Activated effector memory CD4-positive, alpha-beta T cell treated with Interleukin-2 at 50 U/mL for 16 hours (primary cell): ENCODE measurements around the gene NAA35.
"Not testable (repeated sequence)": the region's sequence is repeated elsewhere in the genome, so short reads cannot be mapped to it uniquely, and the experiment has no call there.

ENCODE experiments used
- DNase-seq: peaks from one replicate; pipeline ENCODE4 v3.0.0-alpha.2; 2020

The NAA35 gene

DNA sequence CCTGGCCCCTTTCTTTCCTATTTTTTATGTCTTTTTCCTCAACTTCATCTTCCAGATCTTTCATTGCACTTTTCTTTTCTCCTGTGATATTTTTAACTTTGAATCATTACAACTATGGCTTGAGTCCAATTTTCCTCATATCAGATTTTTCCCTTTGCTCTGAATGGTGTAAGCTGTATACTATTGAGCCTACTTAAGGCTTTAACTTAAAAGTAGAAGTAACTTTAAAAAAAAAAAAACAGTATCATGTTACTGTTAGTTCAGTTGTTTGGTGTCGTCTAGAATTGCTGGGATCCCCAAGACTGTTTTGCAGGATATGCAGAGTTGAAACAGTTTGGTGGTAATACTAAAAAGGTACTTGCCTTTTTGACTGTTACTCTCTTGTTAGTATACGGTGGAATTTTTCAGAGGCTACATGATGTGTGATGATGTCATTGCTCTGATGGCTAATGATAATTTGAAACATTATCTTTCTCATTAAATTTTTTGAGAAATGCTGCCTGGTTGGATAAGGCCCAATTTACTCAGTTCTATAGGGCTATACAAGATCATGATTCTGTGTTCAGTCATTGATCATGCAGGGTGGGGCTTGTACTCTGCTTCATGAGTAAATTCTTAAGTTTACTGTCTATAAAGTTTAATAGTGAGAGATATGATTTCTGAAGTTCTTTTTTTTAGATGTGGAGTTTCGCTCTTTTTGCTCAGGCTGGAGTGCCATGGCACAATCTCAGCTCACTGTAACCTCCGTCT is 8.8 kb downstream of the NAA35 start:
- DNase-seq = no peak

DNA sequence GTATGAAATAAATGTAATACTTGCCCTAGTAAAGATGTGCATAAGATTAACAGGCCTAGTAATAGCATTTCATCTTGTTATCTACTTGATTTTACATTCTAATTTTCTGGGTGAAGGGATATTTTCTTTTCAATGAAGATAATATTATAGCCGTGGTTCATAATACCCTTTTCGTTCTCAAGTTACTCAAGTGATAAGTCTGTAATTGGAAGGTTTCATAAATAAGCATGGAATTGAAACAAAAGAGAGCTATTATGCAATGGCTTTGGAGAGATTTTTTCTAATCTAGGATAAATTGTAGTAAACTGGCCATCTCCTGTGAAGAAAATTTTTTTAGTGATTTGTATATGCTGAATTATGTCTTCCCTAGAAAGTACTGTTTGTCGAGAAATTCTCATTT is 19.0 kb downstream of the NAA35 start:
- DNase-seq = no peak

DNA sequence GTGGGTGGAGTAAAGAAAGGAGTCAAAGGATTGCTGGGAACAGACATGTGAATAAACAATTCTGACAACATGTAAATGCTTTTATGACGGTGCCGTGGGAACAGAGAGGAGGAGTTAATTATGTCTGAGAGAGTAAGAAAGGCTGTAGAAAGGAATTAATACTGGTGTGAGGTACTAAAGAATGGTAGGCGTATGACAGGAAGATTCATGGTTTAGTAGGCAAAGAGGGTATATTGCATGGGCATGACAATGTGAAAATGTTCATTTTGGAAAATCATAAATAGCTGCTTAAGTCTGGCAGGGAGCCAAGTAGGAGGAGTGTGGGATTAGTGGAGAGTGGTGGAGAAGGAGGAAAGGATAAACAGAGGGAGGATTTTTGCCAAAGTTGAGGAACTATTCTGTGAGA is 19.7 kb downstream of the NAA35 start:
- DNase-seq = no peak

DNA sequence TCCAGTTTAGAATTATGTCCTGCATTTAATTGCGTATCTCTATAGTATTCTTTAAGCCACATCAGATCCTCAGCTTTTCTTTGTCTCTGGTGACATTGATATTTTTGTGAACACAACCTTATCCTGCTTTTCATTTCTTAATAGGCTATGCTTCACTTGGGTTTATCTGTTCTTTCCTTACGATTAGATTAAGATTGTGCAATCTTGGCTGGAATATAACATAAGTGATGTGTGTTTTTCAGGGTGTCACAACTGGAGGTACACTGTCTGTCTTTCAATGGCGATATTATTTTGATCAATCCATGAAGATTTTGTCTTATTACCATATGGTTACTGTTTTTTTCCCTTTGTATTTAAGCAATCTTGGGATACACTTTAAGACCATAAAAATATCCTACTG is 23.6 kb downstream of the NAA35 start:
- DNase-seq = no peak

DNA sequence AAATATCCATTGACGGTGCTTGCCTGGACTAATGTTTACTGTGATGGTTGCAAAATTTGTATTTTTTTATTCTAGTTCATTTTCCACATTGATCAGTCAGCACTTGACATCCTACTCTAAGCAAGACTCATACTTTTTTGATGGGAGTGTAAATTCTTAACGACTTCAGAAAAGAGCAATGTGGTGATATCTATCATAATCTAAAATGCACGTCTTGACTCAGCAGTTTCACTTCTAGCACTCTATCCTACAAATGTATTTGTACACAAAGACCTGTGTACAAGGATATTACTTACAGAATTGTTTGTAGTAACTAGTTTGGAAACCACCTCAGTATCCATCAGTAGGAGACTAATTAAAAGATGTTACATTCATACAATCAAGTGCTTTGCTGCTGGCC is 24.0 kb downstream of the NAA35 start:
- DNase-seq = no peak

DNA sequence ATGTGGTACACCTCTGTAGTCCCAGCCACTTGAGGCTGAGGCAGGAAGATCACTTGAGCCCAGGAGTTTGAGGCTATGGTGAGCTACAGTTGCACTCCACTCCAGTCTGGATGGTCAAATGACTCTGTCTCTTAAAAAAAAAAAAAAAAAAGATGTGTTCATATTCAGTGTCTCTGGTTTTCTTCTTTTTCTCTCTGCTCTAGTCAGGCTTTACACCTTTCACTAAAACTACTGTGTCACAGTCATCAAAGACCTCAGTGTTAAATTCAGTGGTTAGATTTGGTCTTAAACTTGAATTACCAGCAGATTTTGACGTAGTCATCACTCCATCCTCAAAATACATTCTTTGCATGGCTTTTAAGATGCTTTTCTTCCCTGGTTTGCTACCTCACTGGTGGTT is 28.8 kb downstream of the NAA35 start:
- no peak for DNase-seq

DNA sequence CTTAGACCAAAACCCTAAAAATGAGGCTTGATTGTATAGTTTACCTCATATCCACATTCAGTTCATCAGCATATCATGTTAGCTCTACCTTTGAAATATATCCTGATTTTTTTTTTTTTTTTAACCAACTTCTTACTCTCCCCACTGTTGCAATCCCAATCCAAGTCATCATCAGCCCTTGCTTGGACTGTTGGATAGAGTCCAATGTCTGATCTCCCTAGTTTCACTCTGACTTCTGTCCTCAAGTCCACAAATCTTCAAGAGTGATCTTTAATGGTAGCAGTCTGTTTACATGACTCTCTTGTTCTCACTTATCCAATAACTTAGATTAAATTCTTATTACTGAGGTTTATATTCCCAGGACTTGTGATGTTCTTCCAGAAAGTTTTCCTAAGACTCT is 30.8 kb downstream of the NAA35 start:
- no peak for DNase-seq

DNA sequence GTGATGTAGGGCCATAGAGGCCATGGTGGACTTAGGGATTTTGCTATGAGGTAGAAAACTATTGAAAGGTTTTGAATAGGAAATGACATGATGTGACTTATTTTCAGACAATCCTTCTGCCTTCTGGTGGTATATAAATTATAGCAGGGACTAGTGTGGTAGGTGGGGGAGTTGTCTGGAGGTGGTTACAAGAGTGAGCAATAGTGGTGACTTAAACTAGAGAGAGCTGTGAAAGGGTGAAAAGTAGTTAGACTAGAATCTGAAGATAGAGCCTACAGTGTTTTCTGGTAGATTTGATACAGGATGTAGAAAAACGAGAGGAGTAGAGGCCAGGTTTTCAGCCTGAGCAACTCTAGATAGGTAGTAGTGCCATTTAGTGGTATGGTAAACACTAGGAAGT is 32.3 kb downstream of the NAA35 start:
- no peak for DNase-seq

DNA sequence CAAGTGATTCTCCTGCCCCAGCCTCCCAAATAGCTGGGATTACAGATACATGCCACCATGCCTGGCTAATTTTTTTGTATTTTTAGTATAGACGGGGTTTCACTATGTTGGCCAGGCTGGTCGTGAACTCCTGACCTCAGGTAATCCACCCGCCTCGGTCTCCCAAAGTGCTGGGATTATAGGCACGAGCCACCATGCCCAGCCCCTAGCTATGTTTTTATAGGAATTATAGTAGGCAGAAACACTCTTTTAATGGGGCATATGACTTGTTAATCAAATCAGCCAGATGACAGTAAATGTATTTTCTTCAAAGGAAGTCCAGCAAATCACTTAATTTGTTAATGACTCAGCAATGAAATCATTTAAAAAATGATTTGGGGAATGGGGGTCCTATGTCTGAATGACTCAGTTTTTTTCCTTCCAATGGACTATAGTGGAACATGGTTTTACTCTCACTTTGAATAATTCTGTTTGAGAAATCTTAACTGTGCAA is 33.2 kb downstream of the NAA35 start:
- DNase-seq = not testable (repeated sequence)

DNA sequence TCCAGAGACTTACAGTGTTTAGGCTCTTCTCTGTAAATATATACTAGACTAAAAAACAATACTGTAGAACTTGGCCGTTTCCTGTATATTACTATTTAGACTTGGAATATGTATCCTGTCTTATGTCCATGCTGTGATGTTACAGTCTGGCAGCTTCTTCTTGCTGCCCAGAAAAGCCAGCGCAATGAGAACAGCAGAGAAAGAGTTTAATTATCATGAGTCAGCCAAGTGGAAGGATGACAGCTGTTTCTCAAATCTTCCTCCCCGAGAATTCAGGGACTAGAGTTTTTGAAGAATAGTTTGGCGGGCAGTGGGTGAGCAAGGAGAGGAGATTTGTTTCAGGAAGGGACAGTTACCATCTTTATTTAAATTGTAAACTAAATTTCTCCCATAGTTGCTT is 37.5 kb downstream of the NAA35 start:
- no peak for DNase-seq

DNA sequence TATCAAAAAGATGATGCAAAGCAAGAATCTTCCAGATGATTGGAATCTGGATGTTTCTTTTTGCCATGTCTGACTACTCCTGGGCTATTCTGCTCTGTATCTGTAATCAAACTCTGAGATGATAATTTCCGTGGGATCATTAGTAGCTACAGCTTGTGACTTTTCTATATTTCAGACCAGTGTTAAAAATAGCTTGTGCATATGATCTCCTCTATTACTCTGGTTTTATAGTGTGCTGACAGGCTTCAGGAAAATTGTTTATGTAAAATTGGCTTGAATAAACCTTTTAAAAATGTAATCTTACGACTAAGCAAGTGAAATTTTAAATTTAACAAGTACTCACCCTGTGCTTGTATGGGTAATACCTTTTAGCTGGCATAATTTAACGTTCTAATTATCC is 40.4 kb downstream of the NAA35 start:
- DNase-seq = no peak

DNA sequence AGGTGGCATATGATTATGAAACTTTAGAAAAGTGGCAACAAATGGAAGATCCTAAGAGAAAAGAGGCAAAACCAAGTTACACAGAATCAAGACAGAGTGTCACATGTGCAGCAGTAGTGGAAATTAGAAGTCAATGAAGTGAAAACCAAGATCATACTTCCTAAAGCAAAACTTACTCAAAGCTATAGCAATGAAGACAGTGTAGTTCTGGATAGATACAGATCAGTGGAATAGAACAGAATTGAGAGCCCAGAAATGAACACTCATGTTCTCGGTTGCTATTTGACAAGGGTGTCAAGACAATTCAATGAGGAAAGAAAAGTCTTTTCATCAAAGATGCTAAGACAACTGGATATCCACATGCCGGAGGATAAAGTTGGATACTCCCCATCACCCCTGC is 43.5 kb downstream of the NAA35 start:
- no peak for DNase-seq

DNA sequence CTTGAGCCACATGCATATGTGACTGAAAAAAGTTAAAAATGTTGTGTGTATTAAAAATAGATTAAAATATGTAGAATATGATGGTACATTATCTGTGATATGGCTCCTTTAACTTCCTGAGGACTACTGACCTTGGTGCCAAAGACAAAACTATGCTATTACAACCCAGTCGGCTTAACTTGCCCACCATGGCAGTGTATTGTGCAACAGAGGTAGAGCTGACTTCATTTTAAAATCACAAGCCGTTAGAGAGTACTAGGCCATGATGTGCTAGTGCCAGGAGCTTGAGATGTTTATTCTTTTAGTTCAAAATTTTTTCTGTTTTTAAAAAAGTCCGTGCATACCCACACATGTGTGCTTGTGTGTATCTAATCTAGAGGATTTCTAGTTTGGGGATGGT is 46.3 kb downstream of the NAA35 start:
- DNase-seq = no peak

DNA sequence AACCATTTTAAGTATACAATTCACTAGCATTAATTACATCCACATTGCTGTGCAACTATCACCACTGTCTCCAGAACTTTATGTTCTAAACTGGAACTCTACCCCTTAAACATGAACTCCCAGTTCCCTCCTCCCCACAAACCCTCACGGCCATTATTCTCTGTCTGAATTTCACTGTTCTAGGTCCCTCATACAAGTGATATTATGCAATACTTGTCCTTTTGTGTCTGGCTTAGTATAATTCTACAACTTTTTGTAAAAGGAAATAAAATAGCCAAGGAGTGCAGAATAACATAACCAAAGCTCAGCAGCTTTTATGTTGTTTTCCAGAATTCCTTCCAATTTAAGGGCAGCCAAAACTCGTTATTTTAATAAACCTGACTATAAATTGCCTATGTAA is 53.2 kb downstream of the NAA35 start:
- DNase-seq = no peak

DNA sequence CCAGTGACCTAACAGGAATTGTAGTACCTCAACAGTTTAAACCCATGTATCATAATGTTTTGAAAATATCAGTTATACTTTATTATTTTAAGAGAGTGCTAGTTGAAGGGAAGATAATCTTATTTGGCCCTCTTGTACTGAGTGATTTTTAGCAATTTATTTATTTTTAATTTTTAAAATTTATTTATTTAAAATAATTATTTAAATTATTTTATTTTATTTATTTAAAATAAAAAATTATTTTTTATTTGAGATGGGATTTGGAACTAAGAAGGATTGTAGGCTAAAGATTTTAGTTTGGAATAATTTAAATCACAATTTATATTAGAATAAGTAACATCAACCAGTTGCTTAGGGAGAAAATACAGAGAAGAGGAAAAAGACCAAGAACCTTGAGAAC is 54.2 kb downstream of the NAA35 start:
- no peak for DNase-seq

DNA sequence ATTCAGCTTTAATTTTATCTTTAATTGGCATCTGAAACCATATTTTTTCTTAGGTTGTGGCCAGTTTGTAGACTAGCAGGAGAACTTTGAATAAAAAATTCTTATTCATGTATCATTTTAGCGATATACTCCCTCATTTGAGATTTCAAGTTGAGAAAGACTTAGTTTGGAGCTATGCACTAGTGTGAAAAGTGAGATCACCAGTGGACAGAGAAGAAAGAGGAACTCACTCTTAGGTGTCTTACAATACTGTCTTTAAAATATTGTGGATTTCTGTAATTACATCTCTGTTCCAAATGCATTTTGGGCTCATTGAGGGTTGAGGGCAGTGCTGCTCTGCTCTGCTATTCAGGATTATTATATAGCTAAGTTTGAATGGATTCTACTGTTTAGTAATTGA is 54.7 kb downstream of the NAA35 start:
- DNase-seq = no peak

DNA sequence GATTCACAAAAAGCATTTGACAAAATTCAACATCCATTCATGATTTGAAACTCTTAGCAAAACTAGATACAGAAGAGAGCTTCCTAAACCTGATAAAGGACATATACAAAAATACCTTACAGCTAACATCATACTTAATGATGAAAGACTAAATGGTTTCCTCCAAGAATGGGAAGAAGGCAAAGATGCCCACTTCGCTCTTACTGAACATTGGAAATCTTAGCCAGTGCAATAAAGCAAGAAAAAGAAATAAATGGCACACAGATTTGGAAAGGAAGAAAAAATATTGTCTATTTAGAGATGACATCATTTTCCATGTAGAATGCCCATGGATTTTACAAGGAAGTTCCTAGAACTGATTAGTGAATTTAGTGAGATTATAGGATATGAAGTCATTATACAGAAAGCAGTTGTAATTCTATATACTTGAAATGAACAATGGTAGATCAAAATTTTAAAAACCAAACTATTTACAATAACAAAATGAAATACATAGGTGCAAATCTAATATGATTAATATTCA is 64.4 kb downstream of the NAA35 start:
- no peak for DNase-seq

DNA sequence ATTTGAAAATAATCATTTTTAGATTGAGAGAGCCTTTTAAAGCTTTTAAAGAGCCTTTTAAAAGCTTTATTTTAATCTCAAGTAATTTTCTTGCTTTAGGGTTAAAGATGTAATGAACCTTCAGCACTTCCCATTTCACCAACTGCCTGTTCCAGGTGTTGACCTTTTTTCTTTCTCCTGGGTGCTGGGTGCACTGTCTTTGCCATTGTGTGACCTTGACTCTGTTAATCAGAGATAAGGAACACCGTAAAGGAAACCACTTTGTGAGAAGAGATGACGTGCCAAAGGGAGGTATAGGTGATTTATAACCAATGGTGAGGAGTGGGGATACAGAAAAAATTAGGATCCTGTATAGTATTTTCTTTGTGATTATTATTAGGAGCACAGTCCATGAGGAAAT is 68.2 kb downstream of the NAA35 start:
- DNase-seq = no peak

DNA sequence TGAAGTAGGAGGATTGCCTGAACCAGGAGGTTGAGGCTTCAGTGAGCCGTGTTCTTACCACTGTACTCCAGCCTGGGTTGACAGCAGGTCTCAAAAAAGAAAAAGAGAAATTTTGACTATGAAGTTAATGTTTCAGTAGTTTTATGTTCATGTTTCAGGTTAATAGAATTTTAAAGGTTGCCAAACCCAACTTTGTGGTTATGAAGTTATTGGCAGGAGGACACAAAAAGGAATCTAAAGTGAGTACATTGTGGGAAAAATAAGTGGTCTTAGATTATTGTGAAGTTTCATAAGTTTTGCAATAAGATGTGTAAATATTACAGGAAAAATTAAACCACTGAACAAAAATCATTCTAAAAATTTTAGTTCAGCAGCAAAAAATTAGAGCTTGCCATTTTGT is 79.8 kb downstream of the NAA35 start:
- DNase-seq = no peak

DNA sequence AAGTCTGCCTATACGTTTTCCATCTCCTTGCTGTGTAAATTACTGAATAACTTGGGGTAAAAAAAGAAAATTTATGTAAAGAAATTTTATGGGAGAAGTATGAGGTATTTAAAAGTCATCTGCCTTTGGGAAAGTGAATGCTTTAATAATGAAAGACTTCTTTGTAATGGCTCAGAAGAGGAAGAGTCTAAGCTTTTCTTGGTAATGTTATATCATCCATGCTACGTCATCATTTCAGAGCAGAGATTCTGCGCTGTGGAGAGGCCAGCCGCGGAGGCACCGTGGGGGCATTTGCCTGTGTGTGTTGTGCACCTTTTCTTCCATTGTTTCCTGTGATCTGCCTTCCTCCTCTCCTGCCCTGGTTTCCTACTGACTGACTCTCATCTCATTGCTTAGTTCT is 80.2 kb downstream of the NAA35 start:
- DNase-seq = no peak

DNA sequence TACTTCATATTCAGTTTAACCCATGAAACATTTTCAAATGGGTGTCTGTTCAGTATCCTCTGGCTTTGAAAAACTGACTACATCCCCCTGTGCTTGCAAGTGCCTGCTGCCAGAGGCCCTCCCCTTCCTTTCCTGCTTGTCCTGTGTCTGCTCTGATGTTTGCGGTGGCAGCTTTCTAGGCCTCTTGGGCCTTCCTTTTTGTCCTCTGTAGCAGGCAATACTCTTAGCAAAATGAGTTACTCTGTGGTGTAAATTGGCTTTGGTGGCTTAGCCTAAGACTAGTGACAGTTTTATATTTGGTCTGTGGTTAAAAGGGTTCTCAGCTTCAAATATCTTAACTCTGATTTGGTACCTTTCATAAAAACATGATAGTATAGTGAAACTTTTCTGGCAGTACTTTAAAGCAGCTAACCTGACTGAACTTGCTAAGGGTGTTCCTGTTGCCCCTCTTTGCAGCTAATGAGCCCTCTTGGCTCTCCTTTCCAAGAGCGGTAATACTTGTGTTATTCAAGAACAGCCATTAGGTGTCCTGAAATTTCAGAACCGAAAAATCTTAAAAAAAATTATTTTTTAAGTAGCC is 81.8 kb downstream of the NAA35 start:
- no peak for DNase-seq

DNA sequence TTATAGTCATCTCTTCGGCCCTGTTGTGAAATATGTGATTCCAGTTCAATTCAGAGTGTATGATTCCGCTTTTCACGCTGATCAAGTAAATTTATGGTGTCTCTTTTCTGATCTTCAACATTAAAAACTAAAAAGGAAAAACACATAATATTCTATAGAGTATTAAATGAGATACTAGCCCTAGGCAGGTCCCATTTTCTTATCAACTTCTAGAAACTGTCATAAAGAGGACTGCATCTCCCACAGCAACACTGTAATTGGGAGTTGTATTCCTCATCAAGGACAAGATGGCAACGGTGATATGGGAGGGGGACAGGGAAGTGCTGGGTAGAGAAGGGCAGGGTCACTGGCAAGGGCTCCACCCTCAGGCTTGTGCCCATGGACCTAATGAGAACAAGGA is 86.8 kb downstream of the NAA35 start:
- no peak for DNase-seq

DNA sequence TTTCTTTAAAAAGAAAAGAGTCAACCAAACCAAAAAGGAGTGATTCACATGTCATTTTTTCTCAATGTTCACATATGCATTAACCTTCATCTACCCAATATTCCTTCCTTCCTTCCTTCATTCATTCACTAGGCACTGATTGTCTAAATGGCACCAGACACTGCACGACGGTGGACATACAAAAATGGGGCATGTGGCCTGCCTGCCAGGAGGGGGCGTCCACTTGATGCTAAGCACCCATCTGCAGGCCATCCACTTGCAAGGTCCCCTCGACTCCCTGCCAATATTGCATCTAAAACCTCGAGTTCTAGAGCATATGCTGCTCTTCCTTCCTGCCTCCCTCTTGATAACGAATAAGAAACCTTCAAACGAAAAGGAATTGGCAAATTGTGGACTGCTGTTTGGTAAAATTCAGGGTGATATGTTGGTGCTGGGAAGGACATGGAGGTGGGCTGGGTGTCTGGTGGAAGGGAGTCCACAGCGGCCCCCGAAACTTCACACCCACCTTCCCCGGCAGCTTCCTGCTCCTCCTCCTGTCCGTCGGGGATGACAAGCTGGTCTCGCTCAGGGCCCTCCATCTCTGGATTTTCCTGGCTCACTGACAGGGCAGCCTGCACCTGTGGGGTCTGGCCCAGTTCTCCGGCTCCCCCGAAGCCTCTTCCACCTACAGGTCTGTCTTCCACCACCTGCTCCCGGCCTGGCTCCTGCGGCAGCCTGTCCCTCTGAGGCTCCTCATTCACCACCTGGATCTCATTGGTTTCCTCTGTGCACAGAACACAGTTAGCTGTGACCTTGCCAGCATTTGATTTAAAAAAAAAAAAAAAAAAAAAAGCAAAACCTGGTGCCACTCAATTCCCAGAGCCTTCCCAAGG is 94.2 kb downstream of the NAA35 start:
- DNase-seq = no peak
